SK-N-SH (cell line): ENCODE results near the gene PCLO. TPM values are rescaled to one million over a fixed set of nuclear protein-coding genes. Genes with fewer than 3 reads are reported as not detected.

Experiments
- CTCF ChIA-PET: fragments of 300-600, 350-600 bp; formaldehyde crosslinking; extraction: SDS; loops from one replicate; lab custom pipeline; 2021; lab: Yijun Ruan, JAX
- POLR2A ChIA-PET: fragments of 350-600 bp; sonication (Branson Sonifier 250); formaldehyde crosslinking; extraction: SDS; loops from one replicate; lab custom pipeline; 2020; ENCODE audit warnings: antibody characterized with exemption, inconsistent platforms; lab: Yijun Ruan, JAX
- DNase-seq: peaks from one replicate; pipeline ENCODE4 v3.0.0; 2012
- H2AFZ ChIP-seq: fragments of 200-600 bp; sonication (generic); 2 replicates; pipeline ENCODE4 v1.8.1; 2016; ENCODE audit warnings: antibody characterized with exemption, mild to moderate bottlenecking, low read depth
- H3F3A ChIP-seq: fragments of 200-600 bp; sonication (generic); replicated peaks from 2 replicates; pipeline ENCODE3; 2016; ENCODE audit warnings: antibody characterized with exemption, mild to moderate bottlenecking; ENCODE audit not compliant: insufficient read depth
- H3K27ac ChIP-seq, 2 experiments: fragments of 200-500 bp in 1 of 2; fragments of 200-600 bp in 1 of 2; sonication (Bioruptor generic) in 1 of 2; sonication (generic), shearing (Covaris generic) in 1 of 2; 2 replicates each; pipeline versions ENCODE4 v1.5.1 to v1.6.1; 2014 to 2016; ENCODE audit warnings: low read depth in 2 of 2, inconsistent platforms in 1 of 2, low read length in 1 of 2, mild to moderate bottlenecking in 1 of 2, mixed read lengths in 1 of 2
- H3K27me3 ChIP-seq: fragments of 200-600 bp; sonication (generic), shearing (Covaris generic); 2 replicates; pipeline ENCODE4 v1.6.1; 2016; ENCODE audit warnings: mixed run types; ENCODE audit not compliant: insufficient read depth
- H3K36me3 ChIP-seq, 2 experiments: fragments of 200-500 bp in 1 of 2; fragments of 200-600 bp in 1 of 2; sonication (Bioruptor generic) in 1 of 2; sonication (generic) in 1 of 2; replicated peaks in 1 of 2; 2 replicates each; pipeline versions ENCODE3 to v1.5.1; 2014 to 2016; ENCODE audit warnings: low read length in 1 of 2, mild to moderate bottlenecking in 1 of 2; ENCODE audit not compliant: insufficient read depth in 2 of 2, control insufficient read depth in 1 of 2
- H3K4me1 ChIP-seq, 2 experiments: fragments of 200-500 bp in 1 of 2; fragments of 200-600 bp in 1 of 2; sonication (Bioruptor generic) in 1 of 2; sonication (generic), shearing (Covaris generic) in 1 of 2; 2 replicates each; pipeline versions ENCODE4 v1.5.1 to v1.6.1; 2014 to 2016; ENCODE audit warnings: low read depth in 1 of 2, low read length in 1 of 2, mixed run types in 1 of 2; ENCODE audit not compliant: insufficient read depth in 2 of 2, control insufficient read depth in 1 of 2
- H3K4me2 ChIP-seq: fragments of 200-600 bp; sonication (generic), shearing (Covaris generic); 2 replicates; pipeline ENCODE4 v1.6.1; 2017; ENCODE audit warnings: mixed run types
- H3K4me3 ChIP-seq, 2 experiments: fragments of 200-500 bp in 1 of 2; fragments of 200-600 bp in 1 of 2; sonication (Bioruptor generic) in 1 of 2; sonication (generic), shearing (Covaris generic) in 1 of 2; 2 replicates each; pipeline versions ENCODE4 v1.5.1 to v1.8.1; 2014 to 2016; ENCODE audit warnings: low read depth in 2 of 2, inconsistent platforms in 1 of 2, low read length in 1 of 2, mild to moderate bottlenecking in 1 of 2, mixed read lengths in 1 of 2, moderate library complexity in 1 of 2
- H3K79me2 ChIP-seq: fragments of 200-600 bp; sonication (generic); 2 replicates; pipeline ENCODE4 v1.8.1; 2017; ENCODE audit warnings: mild to moderate bottlenecking; ENCODE audit not compliant: insufficient read depth
- H3K9ac ChIP-seq: fragments of 200-600 bp; sonication (generic); 2 replicates; pipeline ENCODE4 v1.6.1; 2017; ENCODE audit warnings: mixed run types
- H3K9me2 ChIP-seq: fragments of 200-600 bp; sonication (generic); 2 replicates; pipeline ENCODE4 v1.6.1; 2017; ENCODE audit warnings: mixed run types
- H3K9me3 ChIP-seq: fragments of 200-600 bp; sonication (generic); 2 replicates; pipeline ENCODE4 v1.6.1; 2017; ENCODE audit warnings: mixed run types, mild to moderate bottlenecking, moderate library complexity
- H4K20me1 ChIP-seq: fragments of 200-600 bp; sonication (generic); 2 replicates; pipeline ENCODE4 v1.6.1; 2017; ENCODE audit warnings: mild to moderate bottlenecking, mixed run types; ENCODE audit not compliant: insufficient read depth
- CTCF ChIP-seq: fragments of 200-600 bp; sonication (generic); IDR thresholded peaks from 2 replicates; pipeline ENCODE4 v1.6.1; 2017; ENCODE audit warnings: antibody characterized with exemption, mild to moderate bottlenecking, moderate library complexity
- EP300 ChIP-seq, 2 experiments: IDR thresholded peaks; 2 replicates each; pipeline versions ENCODE4 v1.4.0 to v1.6.1; 2012; ENCODE audit warnings: borderline replicate concordance in 1 of 2, low read depth in 1 of 2, low read length in 1 of 2
- EZH2phosphoT487 ChIP-seq: fragments of 200-600 bp; sonication (generic); IDR thresholded peaks from 2 replicates; pipeline ENCODE4 v1.6.1; 2017; ENCODE audit warnings: low read depth, mixed run types, mild to moderate bottlenecking, antibody characterized with exemption, moderate library complexity, borderline replicate concordance
- FOXM1 ChIP-seq: IDR thresholded peaks from 2 replicates; pipeline ENCODE4 v1.4.0; 2012; ENCODE audit warnings: low read depth, mild to moderate bottlenecking
- MAX ChIP-seq: IDR thresholded peaks from 2 replicates; pipeline ENCODE4 v1.4.0; 2012; ENCODE audit warnings: low read depth
- MEF2A ChIP-seq: IDR thresholded peaks from 2 replicates; pipeline ENCODE4 v1.4.0; 2012; ENCODE audit warnings: low read depth, borderline replicate concordance
- MXI1 ChIP-seq: IDR thresholded peaks from 2 replicates; pipeline ENCODE4 v1.6.1; 2012; ENCODE audit warnings: mild to moderate bottlenecking, low read depth, low read length, improper control_type of control experiment
- NFIC ChIP-seq: IDR thresholded peaks from 2 replicates; pipeline ENCODE4 v1.4.0; 2012; ENCODE audit warnings: borderline replicate concordance
- PBX3 ChIP-seq: IDR thresholded peaks from 2 replicates; pipeline ENCODE4; 2012
- POLR2AphosphoS5 ChIP-seq: IDR thresholded peaks from 2 replicates; pipeline ENCODE4 v1.6.1; 2012; ENCODE audit warnings: low read depth, low read length
- RCOR1 ChIP-seq: fragments of 150-350 bp; IDR thresholded peaks from 2 replicates; pipeline ENCODE4 v1.6.1; 2017; ENCODE audit warnings: antibody characterized with exemption, low read length
- RXRA ChIP-seq: IDR thresholded peaks from 2 replicates; pipeline ENCODE4 v1.4.0; 2012; ENCODE audit warnings: low read depth, mild to moderate bottlenecking, borderline replicate concordance
- SIN3A ChIP-seq: IDR thresholded peaks from 2 replicates; pipeline ENCODE4 v1.6.1; 2012; ENCODE audit warnings: low read depth, mild to moderate bottlenecking, low read length, moderate library complexity, borderline replicate concordance
- SMC3 ChIP-seq: IDR thresholded peaks from 2 replicates; pipeline ENCODE4 v1.6.1; 2012; ENCODE audit warnings: low read depth, low read length, improper control_type of control experiment
- TEAD4 ChIP-seq: IDR thresholded peaks from 2 replicates; pipeline ENCODE4 v1.4.0; 2012; ENCODE audit warnings: mild to moderate bottlenecking, borderline replicate concordance; ENCODE audit not compliant: insufficient read depth
- USF1 ChIP-seq: IDR thresholded peaks from 2 replicates; pipeline ENCODE4 v1.4.0; 2012; ENCODE audit warnings: low read depth, borderline replicate concordance
- YY1 ChIP-seq: IDR thresholded peaks from 2 replicates; pipeline ENCODE4 v1.4.0; 2012; ENCODE audit warnings: low read depth, mild to moderate bottlenecking
- WGBS: methylation state at CpG from one replicate; pipeline ENCODE4 v1.1.6; 2017; ENCODE audit warnings: low lambda C conversion rate; 5-methylcytosine and 5-hydroxymethylcytosine counted together
- polyA plus RNA-seq, 3 experiments: library from polyadenylated mRNA; depleted of rRNA; stranded (reverse); fragments of >200 nt; gene quantifications; 2 replicates each; pipeline ENCODE4 v1.2.3, GENCODE V29; 2012
- TF ChIP-seq, protein P1 (sequence below): IDR thresholded peaks from 2 replicates; pipeline ENCODE4 v1.4.0; 2012; ENCODE audit warnings: low read depth, borderline replicate concordance
- TF ChIP-seq, protein P2 (sequence below): fragments of 150-350 bp; IDR thresholded peaks from 2 replicates; pipeline ENCODE4 v1.6.1; 2016; ENCODE audit warnings: mild to moderate bottlenecking, low read depth, low read length

Gene PCLO
- polyA plus RNA-seq, 1 of the 3 experiments (the other 2 are of a cell fraction), result 0.51 TPM

DNA sequence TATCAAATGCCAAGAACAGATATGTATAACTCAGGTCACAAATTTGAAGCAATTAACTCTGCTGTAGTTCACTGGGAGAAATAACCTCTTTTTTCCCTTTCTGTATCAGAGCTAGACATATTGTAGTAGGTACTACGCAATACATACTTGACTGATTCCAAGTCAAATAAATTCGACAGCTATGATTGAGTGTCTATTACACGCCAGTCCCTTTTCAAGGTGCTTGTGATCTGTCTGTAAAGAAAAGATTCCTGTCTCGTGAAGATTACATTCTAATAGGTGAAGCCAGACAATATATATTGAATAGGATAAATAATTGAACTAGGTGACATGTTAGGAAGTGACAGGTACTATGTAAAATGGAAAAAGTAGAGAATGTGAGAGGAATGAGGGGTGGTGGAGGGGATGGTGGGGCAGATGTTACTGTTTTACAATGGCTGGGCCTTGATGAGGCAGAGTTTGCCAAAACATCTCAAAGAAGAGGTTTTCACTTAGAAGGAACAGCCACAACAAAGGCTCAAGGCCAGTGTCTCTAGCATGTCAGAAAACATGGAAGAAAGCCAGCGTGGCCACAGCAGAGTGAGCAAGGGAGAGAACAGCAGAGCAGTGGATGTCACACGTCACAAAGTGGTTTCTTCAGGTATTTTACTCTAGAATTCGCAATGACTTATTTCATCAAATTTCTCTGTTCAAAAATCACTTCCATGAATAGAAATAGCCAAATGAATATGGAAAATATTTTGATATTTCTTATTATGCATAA lies 436.5 kb downstream of the PCLO start (continued):
- TF ChIP-seq MXI1, result no peak

DNA sequence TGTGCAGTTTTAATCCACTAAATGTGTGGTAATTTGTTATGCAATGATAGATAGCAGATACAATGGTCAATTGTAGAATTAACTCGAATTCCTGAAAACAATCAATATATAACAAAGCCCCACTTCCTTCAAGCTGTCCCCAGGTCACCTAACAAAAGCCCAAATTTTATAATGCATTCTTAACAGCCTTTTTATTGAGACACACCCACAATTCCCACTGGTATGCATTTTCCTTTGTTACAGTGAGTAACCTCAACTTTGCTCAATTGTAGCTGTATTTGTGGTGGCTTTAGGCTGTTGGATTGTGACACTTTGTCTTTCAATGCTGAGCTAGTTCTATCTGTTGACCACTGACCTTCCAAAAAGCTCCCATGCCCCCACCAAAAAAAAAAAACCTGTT lies 439.3 kb downstream of the PCLO start:
- Histone ChIP-seq H4K20me1 (no peaks in the 10 kb centered on the region), H3K9ac (no peak overlapping the region), H3K9me3 (no peaks in the 10 kb centered on the region), H3K4me1 (peaks cover 0 to 8% of the 10 kb centered on the region in 2 experiments; a peak in 2 of 4 replicates), H3K4me2 (no peak overlapping the region), H3K27ac (no peak overlapping the region), H3K4me3 (no peak overlapping the region), H3F3A (no peaks in the 10 kb centered on the region), H3K36me3 (no peaks in the 10 kb centered on the region), H3K9me2 (no peaks in the 10 kb centered on the region), H2AFZ (no peak overlapping the region), H3K79me2 (no peaks in the 10 kb centered on the region), H3K27me3 (no peaks in the 10 kb centered on the region)
- POLR2A ChIA-PET, result no interaction called here
- TF ChIP-seq, protein P1, sequence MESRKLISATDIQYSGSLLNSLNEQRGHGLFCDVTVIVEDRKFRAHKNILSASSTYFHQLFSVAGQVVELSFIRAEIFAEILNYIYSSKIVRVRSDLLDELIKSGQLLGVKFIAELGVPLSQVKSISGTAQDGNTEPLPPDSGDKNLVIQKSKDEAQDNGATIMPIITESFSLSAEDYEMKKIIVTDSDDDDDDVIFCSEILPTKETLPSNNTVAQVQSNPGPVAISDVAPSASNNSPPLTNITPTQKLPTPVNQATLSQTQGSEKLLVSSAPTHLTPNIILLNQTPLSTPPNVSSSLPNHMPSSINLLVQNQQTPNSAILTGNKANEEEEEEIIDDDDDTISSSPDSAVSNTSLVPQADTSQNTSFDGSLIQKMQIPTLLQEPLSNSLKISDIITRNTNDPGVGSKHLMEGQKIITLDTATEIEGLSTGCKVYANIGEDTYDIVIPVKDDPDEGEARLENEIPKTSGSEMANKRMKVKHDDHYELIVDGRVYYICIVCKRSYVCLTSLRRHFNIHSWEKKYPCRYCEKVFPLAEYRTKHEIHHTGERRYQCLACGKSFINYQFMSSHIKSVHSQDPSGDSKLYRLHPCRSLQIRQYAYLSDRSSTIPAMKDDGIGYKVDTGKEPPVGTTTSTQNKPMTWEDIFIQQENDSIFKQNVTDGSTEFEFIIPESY, result no peak
- no peak for TF ChIP-seq CTCF
- no peak for TF ChIP-seq NFIC
- TF ChIP-seq RCOR1, result no peak
- no peak for TF ChIP-seq RXRA
- TF ChIP-seq SIN3A, result no peak
- TF ChIP-seq PBX3, result no peak
- no peak for TF ChIP-seq EP300 (IDR thresholded peaks at IDR 0.05; ENCODE audit: borderline replicate concordance in 1 of 2, low read depth in 1 of 2, low read length in 1 of 2)
- TF ChIP-seq TEAD4, result no peak
- no peak for TF ChIP-seq EZH2phosphoT487
- TF ChIP-seq FOXM1, result no peak
- TF ChIP-seq USF1, result no peak
- no peak for TF ChIP-seq MAX
- no peak for TF ChIP-seq SMC3
- TF ChIP-seq, protein P2, sequence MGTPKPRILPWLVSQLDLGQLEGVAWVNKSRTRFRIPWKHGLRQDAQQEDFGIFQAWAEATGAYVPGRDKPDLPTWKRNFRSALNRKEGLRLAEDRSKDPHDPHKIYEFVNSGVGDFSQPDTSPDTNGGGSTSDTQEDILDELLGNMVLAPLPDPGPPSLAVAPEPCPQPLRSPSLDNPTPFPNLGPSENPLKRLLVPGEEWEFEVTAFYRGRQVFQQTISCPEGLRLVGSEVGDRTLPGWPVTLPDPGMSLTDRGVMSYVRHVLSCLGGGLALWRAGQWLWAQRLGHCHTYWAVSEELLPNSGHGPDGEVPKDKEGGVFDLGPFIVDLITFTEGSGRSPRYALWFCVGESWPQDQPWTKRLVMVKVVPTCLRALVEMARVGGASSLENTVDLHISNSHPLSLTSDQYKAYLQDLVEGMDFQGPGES, result no peak
- no peak for TF ChIP-seq YY1
- TF ChIP-seq MEF2A, result no peak
- TF ChIP-seq POLR2AphosphoS5, result no peak
- no peak for DNase-seq
- CTCF ChIA-PET, result interaction anchor here (0.7 to 3.3 kb wide), 9 partner anchors 10 to 1240 kb away, joined by 3 to 23 read pairs (median 6); no protein-coding TSS in a partner anchor
- 51% methylated on average over 1 of the region's 1 CpG for WGBS
